Hippocampal formation (tissue), 2 donors: Measurements from ENCODE around the gene PROM1.

ENCODE experiments used
- DNase-seq, 2 donors: peaks; one replicate each; lab custom pipeline; 2025; lab: John Stamatoyannopoulos, UW

The PROM1 gene

DNA sequence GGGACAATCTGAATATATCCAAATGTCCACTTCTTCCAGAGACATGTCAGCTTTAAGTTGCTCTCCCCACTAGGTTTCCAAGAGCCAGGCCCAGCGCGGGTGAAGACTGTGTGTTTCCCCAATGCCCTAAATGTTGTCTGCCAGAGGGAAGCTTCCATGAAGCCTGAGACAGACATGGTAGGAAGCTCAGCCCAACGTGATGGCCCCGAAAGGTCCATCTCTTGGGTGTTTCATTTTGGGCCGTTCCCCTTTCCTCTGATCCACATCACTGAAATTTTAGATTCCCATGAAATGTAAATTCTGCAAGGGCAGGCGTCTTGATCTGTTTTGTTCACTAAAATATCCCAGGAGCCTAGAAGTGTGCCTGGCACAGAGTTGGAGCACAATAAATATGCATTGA, 25.4 kb upstream of the PROM1 start:
- DNase-seq, result no peak

DNA sequence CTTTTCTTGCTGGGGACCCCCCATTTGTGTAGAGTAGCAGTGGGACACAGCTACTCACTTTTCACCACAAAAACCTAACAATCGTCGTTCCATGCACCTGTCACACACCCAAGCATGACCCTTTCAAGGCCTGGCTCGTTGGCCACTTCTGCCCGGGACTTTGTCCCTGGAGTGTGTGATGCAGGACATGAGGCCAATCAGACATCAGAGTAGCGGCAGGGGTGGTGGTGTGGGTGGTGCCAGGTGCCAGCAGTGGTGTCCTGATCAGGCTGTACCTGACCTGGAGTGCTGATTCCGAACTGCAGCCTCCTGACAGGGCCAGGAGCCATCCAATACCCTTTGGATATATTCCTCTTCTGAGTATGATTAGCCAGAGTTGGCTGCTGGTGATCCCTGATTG, 23.1 kb upstream of the PROM1 start:
- no peak for DNase-seq

DNA sequence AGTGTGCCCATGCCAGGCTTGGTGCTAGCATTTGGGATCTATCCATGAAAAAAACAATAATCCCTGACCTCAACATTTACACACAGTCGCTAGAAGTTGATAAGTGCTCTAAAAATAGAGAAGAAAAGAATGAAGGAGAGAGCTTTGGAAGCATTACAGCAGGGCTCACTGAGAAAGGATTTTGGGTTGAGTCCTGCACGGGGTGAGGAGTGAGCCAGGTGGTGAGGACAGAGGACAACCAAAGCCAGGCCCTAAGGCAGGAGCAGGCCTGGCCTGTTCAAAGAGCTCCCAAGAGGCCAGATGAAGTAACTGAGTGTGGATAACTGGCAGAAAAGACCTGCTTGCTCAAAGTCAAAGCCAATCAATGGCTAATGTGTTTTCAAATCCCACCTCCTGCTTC, 20.7 kb upstream of the PROM1 start:
- DNase-seq, result no peak

DNA sequence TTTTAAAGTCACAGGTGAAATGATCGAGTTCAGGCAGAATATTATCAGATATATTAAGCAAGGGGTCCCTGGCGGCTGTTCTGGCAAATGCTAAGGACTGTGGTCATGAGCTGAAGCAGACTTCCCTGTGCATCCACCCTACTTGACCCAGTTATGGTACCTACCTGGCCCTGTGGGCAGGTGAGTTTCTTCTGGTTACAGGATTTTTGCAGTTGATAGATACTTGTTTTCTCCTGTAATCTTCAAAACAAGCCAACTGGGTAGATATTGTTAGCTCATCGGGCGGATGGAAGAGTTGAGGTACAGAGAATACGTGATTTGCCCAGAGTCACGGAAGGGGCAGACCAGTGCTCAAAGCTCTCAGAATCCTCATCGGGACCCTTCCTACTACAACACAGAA, 18.5 kb upstream of the PROM1 start:
- DNase-seq, result no peak

DNA sequence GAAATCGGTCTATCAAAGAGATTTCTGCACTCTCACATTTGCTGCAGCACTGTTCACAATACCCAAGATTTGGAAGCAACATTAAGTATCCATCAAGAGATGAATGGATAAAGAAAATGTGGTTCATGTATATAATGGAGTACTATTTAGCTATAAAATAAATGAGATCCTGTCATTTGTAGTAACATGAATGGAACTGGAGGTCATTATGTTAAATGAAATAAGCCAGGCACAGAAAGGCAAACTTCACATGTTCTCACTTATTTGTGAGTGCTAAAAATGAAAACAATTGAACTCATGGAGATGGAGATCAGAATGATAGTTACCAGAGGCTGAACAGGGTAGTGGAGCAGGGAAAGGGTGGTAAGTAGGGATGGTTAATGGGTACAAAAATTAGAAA, 17.0 kb upstream of the PROM1 start:
- DNase-seq, result no peak

DNA sequence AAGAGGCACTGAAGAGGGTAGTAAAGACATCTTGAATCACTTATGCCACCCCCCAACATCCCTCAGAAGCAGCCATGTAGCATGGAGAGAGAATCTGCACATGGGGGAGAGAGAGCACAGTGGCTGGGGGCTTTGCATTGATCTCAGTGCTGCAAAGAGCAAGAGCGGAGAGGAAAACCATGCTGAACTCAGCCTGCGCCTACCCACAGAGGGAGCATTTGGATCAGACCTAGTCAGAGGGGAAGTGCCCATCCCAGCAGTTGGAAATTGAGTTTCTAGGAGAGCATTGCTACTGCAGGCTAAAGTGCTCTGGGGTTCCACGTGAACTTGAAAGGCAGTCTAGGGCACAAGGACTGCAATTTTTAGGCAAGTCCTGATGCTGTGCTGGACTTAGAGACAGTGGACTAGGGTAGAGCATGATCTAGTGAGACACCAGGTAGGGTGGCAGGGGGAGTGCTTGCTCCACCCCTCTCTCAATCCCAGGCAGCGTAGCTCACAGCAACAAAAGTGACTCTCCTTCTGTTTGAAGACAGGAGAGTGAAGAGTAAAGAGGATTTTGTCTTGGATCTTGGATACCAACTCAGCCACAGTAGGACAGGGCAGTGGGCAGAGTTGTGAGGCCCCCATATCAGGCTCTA, 9.0 kb upstream of the PROM1 start:
- DNase-seq, result no peak

DNA sequence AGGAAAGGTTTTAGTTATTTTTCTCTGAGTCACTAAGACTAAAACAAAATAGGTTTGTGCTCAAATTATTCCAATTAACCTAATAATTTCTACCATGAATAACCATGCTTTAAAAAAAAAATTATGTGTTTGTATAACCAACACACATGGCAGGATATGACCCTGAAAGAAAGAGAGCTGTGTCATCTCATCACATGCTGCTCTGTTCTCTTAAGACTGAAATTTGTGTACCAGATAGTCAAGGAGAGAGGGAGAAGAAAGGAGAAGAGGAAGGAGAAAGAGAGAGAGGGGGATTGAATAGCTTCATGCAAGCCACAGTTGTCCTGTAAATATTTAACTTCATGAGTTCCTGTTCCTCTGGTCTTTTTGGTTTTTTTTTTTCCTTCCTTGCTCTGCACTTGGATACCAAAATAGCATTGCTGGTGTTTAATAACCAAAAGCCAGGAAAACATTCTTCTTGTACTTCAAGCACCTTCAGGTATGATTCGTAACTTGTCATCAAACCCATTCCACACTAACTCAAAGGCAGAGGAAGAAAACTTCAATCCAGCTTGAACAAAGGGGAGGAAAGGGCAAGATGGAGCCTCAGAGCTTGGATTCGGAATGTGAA, 6.4 kb upstream of the PROM1 start:
- DNase-seq, result no peak

DNA sequence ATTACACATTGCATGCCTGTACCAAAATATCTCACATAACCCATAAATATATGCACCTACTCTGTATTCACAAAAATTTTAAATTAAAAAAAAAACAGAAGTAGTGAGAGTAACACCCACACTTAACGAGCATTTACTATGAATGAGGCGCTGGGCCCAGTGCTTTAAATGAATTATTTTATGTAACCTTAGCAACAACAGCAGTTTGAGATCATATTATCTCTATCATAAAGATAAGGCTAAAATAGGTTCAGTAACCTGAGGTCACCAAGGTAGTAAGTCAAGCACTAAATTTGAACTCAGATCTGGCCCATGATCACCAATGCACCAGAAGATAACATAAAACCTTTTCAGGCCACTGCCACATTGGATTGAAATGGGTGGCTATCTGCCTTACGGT, 5.3 kb upstream of the PROM1 start:
- DNase-seq, result no peak

DNA sequence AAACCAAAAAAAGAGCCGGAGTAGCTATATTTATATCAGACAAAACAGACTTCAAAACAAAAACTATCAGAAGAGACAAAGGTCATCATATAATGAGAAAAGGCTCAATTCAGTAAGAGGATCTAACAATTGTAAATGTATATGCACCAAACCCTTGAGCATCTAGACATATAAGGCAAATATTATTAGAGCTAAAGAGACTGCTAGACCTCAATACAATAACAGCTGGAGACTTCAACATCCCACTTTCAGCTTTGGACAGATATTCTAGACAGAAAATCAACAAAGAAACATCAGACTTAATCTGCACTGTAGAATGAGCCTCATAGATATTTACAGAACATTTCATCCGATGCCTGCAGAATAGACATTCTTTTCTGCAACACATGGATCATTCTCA, 4.8 kb upstream of the PROM1 start:
- no peak for DNase-seq

DNA sequence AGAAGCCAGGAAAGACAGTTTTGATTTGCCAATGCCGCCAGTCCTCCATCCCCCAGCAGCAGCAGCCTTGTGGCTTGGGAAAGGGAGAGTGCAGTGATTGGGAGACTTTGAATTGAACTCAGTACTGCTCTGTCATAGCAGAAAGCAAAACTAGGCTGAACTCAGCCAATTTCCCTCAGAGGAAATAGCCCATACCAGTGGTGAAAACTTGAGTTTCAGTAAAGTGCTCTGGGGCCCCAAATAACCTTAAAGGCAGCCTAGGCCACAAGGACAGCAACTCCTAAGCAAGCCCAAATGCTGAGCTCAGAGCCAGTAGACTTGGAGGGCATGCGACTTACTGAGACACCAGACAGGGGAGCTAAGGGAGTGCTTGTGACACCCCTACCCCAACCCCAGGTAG, 2.0 kb upstream of the PROM1 start:
- no peak for DNase-seq

DNA sequence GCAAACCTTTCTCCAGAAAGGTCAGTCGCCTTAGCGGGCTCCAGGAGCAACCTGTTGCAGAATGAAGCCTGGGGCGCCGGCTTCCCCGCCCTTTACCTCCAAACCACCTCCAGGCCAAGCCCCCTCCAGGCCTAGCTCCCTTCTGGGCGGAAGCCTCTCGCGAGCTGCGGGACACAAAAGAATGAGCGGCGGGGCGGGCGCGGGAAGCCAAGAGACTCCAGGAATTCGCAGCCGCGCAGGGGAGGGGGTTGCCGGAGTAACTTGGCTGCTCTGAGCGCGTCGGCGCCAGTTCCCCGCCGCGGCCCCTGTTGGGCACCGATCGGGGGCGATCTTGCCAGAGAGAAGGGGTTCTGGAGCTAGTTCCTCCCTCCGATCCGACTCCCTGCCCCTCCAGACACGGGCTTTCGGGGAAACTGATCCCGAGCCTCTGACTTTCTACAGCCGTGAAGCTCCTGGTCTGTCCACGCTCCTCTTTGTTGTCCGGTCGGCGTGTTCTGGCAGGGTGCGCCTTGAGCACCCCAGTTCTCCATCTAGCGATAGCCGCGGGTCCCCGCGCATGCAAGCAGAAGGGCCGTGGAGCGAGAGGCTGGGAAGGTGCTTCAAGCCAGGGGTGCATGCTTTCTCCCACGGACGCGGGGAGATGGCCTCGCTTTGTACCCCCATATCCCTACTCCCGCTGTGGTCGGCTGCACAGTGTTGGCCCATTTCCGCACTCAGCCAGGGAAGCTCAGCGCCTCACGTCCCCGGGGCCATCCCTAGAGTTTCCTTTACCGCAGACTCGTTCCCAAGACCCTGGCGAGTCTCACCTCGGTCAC, 1.2 kb downstream of the PROM1 start:
- DNase-seq, result no peak

DNA sequence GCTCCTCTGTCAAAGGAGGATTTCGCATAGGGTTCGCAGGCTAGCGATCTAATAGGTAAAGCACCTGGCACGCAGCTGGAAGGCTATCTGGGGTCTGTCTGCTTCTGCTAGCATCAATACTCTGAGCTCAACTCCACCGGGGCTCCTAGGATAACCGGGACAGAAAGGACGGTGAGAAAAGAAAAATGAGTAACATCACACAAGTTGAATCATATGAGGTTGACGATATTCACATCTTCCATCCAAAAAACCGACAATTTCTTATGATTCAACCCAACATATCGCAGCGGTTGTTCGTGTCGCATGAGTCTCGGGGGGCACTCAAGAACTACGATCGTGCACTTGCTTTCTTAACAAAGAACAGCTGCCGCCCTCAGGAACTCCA, 1.8 kb downstream of the PROM1 start:
- DNase-seq, result no peak

DNA sequence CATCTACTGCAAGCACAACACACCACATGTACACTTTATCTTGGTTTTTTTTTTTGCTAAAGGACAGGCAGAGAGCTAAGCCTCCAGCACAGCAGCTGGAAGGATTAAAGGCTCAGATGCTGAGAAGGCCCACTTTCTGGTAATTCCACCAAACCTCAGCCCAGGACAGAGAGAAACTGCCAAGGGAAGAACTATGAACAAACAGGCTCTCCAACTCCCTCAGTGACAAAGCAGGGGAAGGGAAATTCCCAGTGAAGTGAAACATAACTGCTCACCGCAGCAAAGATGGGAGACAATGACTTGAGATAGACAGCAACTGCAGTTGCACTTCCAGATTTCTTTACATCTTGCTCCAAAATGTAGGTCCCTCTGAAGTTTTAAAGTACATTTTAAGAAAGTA, 4.8 kb downstream of the PROM1 start:
- DNase-seq, result no peak

DNA sequence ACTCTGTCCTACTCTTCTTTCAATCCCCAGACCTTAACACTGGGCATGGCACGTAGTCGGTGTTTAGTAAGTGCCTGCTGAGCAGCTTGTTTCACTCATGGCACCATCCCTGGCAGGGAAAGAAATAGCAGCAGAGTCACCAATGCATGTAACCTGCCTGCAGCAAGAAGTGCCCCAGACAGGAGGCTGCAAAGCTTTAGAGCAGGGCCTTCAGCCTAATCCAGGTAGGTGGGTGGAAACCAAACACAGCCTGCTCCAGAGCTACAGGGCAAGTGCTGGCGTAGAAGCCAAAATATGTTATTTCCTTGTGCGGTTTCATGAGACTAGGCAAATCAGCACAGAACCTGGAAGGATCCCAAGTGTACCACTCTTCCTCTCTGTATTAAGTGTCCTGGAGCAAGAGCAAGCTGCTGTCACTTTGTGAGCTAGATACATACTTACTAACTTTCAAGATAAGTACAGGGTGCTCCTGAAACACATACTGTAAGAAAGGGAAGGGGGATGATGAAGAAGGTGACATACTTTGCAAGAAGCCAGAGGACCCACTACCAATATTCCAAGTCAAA, 5.5 kb downstream of the PROM1 start:
- no peak for DNase-seq

DNA sequence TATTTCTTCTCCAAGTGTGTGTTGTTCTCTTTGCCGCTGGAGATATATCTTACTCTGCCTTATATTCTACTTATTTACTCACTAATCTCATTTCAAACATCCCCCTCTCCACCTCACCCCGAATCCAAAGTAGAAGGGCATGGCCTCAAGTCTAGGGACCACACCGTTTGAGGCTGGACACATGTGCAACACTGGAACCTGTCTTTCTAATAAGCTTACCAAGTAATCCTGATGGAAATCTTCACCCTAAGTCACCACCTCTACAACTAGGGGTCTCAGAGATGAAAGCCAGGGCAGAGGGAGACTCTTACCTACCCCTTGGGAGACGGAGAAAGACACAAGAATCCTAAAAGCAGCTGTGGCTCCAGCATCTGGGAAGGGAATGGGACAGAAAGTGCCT, 6.0 kb downstream of the PROM1 start:
- no peak for DNase-seq

DNA sequence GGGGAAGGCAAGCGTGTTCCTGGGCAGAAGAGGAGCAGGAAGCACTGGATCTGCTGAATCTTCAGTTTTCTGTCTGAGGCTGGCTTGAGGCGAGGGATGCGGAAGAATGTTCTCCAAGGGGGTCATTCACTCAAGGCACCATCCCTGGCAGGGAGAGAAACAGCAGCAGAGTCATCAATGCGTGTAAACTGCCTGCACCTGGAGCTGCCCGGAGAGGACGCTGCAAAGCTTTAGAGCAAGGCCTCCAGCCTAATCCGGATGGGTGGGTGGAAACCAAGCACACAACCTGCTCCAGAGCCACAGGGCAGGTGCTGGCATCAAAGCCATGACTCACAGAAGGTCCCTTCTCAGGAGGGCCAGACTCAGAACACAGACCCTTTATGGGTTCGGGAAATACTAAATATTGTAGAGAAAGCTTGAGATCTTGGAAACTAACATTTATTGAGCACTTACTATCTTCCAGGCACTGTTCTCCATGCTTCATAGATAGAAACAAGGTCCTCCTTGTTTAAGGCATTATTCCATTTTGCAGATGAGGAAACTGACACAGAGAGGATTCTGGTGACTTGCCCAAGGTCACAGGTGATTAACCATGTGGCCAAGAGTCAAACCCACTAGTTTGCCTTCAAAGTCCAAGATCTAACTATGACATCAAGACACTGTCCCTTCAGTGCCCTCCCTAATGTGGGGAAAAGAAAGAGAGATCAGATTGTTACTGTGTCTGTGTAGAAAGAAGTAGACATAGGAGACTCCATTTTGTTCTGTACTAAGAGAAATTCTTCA, 7.7 kb downstream of the PROM1 start:
- no peak for DNase-seq

DNA sequence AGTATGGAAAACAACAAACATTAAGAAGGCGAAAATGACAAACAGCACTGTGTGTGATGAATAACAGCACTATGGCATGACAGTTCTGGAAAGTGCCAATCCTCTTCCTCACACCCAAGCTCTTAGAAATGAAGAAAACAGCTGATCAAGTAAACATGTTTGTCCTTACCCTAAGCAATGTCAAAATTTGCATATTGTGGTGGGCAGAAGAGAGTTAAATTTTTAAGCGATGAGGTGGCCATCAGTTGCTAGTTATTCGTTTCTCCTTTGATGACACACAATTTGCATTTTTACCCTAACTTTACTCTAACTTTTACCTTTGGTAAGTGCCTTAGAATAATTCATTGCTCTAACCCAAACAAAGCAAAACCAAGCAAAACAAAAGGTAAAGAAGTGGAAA, 8.8 kb downstream of the PROM1 start:
- no peak for DNase-seq

DNA sequence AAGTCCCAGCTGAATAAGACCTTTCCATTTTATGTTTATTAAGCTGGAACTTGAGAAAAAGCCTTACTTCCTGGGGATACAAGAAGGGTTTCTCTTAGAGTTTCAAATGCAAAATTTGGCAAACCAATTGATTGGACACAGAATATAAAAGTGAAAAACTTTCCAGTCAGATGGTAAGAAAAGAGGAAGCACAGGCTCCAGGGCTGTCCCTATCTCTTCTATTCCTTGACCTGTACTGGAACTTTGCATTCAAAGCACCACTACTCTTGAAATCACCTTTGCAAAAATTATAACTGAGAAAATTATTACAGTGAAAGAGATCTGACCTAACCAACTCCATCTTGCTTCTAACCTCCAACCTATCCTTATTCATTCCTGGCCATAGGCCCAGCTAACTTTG, 11.7 kb downstream of the PROM1 start:
- no peak for DNase-seq

DNA sequence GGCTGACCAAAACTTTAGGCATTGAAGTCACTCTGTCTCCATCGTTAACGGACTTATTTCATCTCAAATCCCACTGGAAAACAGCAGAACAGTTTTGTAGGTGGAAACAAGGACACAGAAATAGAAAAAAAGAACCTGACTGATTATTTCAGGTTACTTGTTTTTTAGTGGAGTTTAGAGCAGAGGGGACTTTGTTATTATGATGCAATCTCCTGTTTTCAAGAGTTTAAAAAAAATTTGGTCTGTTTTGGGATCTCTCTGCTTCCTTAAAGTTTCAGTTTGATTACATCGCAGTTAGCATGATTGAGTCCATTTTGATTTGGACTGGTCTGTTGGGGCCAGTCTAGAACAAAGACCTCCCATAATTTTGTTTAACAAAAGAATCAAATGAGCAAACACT, 13.6 kb downstream of the PROM1 start:
- no peak for DNase-seq

DNA sequence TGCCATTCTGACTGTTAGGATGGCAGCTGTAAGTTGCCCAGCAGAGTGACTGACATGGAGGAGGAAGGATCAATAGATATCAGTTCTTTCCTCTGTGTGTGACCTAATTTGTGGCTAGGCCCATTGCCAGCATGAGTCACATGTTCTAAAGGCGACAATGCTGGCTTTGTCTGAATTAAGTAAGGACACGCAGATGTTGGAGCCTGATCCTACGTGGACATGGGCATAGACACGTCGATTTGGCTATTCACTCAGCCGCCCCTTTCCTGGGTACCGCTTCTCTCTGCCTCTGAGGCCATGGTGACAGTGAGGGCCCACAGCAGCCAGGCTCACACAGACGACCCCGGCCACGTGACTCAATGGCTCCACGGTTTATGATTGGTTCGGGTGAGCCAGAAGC, 16.3 kb downstream of the PROM1 start:
- DNase-seq, result peak; percentile 29 to 61

DNA sequence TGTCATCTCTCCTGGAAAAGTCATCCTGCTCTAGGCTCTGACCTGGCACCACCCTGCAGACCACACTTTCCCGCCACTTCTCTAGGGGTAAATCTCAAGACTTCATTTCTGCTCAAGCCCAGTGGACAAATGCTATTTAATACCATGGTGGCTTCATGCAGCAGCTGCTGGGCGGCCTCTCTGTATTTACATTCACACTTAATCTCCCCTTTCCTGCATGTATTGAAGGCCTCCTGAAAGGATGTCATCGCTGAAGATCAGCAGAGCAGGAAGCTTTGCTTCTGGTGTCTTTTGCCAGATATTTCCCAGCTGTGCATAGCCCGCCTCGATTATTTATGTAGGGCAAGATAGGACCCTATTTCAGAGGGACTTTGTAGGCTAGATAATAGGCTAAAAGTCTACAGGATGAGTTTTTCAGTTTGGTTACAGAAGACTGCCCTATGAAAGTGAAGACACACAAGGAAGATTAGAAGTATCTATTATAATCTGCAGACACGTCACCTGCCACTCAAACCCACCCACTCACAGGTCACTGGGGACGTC, 17.2 kb downstream of the PROM1 start:
- DNase-seq, result no peak

DNA sequence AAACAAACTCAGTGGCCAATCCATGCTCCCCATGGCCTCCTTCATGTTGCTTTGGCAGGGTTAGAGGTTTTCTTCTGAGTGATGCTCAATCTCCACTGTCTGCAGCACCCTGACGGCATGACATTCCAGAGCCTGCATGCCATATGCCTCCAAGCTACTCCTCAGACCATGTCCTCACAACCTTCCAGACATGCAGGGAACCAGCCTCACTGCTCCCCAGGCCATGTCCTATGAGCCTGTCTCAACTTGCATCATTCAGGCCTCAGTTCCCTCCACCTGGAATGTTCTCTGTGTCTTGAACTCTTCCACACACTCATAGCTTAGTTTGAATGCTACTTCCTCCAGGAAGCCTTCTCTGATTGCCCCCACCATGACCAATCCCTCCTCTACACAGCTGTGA, 18.8 kb downstream of the PROM1 start:
- DNase-seq, result no peak
